LoVo (cell line): ENCODE measurements around the gene HOXC5.
"Not testable (repeated sequence)": the region's sequence is repeated elsewhere in the genome, so short reads cannot be mapped to it uniquely, and the experiment has no call there.

Source experiments
- DNase-seq: peaks from one replicate; pipeline ENCODE4 v3.0.0-alpha.2; 2016; ENCODE audit warnings: low spot score

Gene HOXC5

GRCh38 chr12:54066408-54066807 is 33.6 kb downstream of the HOXC5 start:
- DNase-seq = no peak

- no peak for DNase-seq
These were observed 35.7 kb downstream of the HOXC5 start for GRCh38 chr12:54068418-54069070.

DNA sequence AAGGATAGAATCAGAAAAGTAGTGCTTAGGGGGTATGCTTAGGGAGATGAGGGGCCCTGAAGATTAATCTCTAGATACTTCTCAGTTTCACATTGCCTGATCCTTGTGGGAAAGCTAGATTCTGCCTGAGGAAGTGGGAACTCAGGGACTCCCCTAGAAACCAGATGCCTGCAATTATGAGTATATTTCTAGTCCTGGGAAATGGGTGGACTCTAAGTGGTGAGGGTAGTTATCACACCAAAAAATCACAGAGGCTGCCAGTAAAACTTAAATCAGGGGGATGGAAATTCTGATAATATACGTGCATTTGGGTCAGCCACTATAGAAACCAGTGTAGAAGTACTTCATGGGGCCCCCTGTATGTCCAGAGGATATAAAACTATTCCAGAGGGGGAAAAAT is 39.1 kb downstream of the HOXC5 start:
- DNase-seq = no peak

DNA sequence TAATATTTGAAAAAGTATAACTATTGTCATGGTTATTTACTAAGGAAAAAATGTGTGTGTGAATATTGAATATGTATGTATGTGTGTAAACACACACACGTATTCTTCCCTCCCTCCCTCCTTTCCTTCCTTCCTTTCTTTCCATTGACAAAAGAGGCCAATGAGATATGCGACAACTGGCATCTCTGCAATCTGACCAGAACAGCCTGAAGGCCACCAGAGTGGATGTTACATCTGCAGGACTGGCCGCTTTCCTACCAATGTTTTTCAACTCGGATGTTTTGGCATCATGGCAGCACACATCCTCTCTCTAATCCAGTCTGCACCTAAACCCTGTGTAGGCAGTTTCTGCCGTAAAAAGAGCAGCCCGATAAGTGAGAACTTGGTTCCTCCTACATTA is 41.5 kb downstream of the HOXC5 start:
- DNase-seq = no peak

DNA sequence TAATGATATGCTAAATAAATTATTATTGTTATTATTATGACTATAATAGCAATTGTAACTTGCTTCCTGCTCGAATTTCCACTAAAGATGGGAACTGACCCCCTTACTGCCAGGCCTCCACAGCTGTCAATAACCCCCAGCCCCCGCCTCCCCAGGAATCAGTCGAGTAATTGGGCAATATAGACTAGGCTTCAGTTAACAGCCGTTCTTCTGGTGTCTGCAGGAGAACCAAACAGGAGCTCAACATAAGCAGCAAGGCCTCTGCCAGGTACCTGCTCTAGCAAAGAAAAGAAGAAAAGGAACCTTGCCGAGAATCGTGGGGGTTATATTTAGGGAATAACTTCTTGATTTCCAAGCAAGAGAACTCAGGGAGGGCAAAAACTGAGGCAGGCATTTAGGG is 42.6 kb downstream of the HOXC5 start:
- no peak for DNase-seq

- no peak for DNase-seq
These were observed 43.1 kb downstream of the HOXC5 start for GRCh38 chr12:54075974-54076373.

DNA sequence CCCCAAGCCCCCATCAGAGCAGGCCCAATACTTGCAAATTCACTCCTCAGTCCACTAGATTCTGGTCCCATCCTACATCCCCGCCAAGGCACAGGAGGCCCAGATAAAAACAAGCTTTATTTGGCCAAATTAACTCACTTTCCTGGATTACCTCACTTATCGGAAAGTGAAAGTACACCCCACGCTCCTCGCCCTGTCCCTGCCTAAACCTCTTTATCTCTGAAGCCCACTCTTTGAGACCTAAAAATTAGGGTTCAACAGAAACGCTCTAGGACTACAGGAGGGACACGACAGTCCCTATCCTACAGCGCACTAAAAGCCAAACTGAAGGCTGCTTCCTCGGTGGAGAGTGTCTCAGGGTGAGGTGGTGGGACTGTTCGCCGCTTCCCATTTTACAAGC is 45.0 kb downstream of the HOXC5 start:
- not testable (repeated sequence) for DNase-seq

DNA sequence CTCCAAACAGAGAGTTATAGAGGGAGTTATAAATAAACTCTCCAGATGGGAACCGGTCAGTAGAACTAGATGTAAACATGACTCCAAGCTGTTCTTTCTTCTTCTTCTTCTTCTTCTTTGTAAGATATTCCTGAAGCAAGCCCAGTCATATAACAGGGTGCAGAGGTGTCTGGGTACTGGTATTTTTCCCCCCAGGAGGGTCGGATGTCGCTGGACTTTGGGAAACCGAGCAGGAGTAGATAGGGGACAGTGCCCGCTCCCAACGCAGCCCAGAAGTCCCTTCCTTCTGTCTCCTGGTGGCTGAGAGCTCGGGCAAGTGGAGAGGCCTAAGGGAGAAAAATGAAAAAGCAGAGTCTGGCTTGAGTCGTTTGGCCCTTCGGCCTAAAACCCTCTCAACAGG is 46.3 kb downstream of the HOXC5 start:
- not testable (repeated sequence) for DNase-seq

- DNase-seq = not testable (repeated sequence)
These were observed 47.4 kb downstream of the HOXC5 start for GRCh38 chr12:54080008-54080924.

- DNase-seq = not testable (repeated sequence)
These were observed 48.2 kb downstream of the HOXC5 start for GRCh38 chr12:54081053-54081514.

- not testable (repeated sequence) for DNase-seq
These were observed 48.9 kb downstream of the HOXC5 start for GRCh38 chr12:54081581-54082396.

DNA sequence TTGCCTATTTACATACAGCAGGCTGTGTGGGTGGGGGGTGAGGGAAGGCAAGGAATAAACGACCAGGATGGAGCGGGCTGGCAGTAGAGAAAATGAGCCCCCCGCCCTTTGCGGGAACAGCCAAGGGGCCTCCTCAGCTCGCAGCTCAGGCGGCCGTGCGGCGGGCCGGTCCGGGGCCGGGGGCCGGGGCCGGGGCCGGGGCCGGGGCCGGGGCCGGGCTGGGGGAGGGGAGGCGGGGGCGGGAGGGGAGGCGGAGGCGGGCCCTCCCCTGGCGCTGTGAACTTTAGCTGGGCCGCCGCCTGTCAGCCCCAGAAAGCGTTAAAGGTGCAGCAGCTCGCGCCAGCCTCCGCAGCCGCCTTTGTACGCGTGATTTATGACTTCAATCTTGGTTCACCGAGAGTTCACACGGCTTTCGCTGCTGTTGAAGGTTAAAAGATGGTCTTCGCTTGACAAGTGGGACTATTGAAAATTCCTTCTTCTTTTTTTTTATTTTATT is 49.6 kb downstream of the HOXC5 start:
- no peak for DNase-seq
